ENCODE results near the gene SETD1A.

Gene SETD1A

DNA sequence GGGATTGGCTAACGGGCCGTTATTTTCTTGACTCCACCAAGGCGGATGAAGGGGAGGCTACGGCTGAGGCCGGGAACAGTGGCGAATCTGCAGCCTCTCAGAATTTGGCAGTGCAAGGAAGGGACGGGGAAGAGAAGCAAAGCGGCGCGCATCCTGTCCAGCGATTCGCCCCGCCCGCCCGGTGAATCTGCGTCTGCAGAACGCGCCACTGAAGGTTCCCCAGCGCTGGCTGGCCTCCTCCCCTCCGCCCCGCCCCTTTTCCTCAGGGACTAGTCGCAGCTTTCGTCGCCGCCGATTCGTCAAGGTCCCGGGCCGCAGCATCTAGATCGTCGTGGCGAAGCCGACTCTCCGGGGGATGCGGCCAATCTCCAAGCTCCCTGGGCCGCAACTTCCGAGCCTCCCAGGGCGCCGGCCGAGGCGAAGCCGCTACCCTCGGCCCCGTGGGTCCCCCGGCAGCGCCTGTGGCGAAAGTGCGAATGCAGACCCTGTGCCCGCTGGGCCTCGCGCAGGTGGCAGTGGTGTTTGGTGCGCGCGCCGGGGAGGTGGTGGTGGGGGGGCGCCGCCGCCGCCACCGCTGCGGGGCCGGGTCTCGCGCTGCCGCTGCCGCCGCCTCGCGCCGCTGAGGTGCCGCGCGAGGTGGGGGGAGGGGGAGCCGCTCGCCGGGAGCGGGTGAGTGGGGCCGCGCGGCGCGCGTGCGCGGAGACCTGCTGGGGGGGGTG lies at the start of gene SETD1A:
TSS of gene SETD1A (plus strand) at position 299 of the 719 bp plus-strand sequence. CDS start 978 bp downstream, outside the sequence.
- TF ChIP-seq, protein P1, sequence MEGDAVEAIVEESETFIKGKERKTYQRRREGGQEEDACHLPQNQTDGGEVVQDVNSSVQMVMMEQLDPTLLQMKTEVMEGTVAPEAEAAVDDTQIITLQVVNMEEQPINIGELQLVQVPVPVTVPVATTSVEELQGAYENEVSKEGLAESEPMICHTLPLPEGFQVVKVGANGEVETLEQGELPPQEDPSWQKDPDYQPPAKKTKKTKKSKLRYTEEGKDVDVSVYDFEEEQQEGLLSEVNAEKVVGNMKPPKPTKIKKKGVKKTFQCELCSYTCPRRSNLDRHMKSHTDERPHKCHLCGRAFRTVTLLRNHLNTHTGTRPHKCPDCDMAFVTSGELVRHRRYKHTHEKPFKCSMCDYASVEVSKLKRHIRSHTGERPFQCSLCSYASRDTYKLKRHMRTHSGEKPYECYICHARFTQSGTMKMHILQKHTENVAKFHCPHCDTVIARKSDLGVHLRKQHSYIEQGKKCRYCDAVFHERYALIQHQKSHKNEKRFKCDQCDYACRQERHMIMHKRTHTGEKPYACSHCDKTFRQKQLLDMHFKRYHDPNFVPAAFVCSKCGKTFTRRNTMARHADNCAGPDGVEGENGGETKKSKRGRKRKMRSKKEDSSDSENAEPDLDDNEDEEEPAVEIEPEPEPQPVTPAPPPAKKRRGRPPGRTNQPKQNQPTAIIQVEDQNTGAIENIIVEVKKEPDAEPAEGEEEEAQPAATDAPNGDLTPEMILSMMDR (IDR thresholded peaks at IDR 0.05), result no peak

DNA sequence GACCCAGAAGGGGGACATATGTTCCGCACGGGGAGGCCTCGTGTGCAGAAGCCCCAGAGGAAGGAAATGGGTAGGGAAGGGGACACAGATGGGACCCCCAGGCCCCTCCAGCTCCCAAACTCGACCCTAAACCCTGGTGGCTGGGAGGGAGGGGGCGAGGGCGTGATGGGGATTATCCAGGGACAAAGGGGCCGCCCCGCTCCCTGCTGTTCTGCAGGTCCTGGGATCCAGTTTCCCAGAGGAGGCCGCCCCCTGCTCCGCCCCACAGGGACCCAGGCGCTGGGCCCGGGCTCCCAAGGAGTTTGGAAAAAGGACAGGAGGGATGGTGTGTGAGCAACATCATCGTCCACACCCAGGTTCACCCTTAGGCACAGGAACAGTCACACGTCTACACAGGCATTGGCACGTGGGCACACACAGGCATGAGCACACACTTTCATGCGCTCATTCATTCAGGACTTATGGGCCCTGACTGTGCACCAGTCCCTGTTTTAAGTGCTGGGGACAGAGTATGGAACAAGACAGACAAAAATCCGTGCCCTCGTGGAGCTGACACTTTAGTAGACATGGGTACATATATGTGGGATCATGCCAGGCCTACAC lies 47.0 kb upstream of the SETD1A start:
- TF ChIP-seq, protein P1 (IDR thresholded peaks at IDR 0.05), result no peak

DNA sequence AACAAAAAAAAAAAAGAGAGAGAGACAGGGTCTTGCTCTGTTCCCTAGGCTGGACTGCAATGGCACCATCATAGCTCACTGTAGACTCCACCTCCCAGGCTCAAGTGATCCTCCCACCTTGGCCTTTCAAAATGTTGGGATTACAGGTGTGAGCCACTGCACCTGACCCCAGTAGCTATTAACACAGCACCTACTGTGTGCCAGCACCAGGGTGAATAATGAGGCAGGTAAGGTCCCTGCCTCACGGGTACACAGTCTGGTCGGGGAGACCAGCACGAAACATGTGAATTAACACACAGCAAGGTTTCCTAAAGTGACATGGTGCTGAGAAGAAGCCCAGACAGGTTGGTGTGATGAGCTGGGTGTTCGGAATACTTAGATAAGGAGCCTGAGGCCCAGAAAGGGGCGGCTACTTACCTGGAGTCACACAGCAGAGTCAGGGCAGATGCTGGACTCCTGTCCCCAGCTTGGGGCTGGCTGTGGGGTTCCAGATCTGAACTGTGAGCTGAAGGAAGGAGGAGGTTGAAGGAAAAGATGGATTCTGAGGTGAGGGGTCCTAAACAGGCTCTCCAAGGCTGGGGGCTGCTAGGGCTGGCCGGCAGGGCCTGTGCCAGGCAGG lies 44.7 kb upstream of the SETD1A start:
- TF ChIP-seq, protein P1 (IDR thresholded peaks at IDR 0.05), result no peak

DNA sequence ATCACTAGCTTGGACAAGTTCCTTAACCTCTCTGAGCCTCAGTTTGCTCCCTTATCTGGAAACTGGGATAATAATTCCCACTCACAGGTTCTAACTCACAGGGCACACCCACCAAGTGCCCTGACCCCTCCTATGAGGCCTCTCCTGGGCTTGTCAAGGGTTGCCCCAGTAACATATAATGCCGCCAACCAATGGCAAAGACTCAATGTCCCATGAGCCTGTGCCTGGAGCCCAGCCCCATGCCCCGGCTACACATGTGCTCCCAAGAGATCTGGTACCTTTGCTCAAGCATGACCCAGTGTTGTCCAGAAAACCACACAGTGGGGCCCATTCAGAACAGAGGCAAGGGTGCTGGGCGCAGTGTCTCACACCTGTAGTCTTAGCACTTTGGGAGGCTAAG lies 42.7 kb upstream of the SETD1A start:
- TF ChIP-seq, protein P1 (IDR thresholded peaks at IDR 0.05), result no peak

DNA sequence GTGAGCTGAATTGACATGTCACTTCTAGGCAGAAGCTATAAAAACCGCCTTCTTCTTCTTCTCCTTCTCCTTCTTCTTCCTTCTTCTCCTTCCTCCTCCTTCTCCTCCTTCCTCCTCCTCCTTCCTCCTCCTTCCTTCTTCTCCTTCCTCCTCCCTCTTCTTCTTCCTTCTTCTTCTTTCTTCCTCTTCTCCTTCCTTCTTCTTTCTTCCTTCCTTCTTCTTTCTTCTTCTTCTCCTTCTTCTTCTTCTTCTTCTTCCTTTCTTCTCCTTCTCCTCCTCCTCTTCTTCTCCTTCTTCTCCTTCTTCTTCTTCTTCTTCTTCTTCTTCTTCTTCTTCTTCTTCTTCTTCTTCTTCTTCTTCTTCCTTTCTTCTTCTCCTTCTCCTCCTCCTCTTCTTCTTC lies 38.9 kb upstream of the SETD1A start:
- TF ChIP-seq, protein P1 (IDR thresholded peaks at IDR 0.05), result no peak

DNA sequence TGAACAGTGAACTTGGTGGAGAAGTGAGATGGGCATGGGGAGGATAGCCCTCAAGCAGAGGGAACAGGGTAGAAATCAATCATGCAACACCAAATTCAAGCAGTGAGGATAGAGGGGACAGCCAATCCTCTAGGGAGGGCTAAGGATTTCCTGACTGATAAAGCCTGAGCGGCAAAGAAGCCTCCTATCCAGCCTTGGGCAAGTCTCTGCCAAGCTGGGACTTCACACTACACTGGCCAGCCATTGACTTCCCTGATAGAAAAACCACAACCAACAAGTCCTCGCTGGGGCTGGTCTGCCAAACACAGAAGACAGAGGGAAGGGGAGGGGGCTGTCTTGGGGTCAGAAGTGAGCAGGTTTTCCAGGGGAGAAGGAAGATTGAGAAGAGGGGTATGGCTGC lies 36.7 kb upstream of the SETD1A start:
- TF ChIP-seq, protein P1 (IDR thresholded peaks at IDR 0.05), result no peak

DNA sequence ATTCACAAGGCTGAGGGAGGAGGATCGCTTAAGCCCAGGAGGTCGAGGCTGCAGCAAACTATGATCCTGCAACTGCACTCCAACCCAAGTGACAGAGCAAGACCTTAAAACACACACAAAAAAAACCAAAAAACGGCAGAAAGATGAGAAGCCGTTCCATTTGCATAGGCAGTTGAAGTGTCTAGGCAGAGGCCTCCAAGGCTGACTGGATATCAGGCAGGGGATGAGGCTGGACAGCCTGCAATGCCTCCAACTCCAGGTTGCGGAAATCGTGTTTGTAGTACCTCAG lies 36.2 kb upstream of the SETD1A start:
- TF ChIP-seq, protein P1 (IDR thresholded peaks at IDR 0.05), result no peak
